Upper lobe of left lung (tissue), 4 donors: ENCODE results near the gene FRYL.

Experiments used
- CTCF ChIP-seq, 6 experiments: fragments of 450-650 bp in 4 of 6; fragments of 200-600 bp in 2 of 6; sonication (generic) in 2 of 6; IDR thresholded peaks; one replicate each; pipeline ENCODE4 v1.5.1; 2016 to 2019; ENCODE audit warnings: antibody characterized with exemption in 6 of 6
- EP300 ChIP-seq, 4 donors: sonication (generic); formaldehyde crosslinking; IDR thresholded peaks; one replicate each; pipeline ENCODE4 v1.5.1; 2017; ENCODE audit warnings: antibody characterized with exemption in 4 of 4, control low read depth in 2 of 4
- POLR2AphosphoS5 ChIP-seq, 2 donors: sonication (generic); formaldehyde crosslinking; IDR thresholded peaks; one replicate each; pipeline ENCODE4 v1.5.1; 2017; ENCODE audit warnings: antibody characterized with exemption in 2 of 2

DNA sequence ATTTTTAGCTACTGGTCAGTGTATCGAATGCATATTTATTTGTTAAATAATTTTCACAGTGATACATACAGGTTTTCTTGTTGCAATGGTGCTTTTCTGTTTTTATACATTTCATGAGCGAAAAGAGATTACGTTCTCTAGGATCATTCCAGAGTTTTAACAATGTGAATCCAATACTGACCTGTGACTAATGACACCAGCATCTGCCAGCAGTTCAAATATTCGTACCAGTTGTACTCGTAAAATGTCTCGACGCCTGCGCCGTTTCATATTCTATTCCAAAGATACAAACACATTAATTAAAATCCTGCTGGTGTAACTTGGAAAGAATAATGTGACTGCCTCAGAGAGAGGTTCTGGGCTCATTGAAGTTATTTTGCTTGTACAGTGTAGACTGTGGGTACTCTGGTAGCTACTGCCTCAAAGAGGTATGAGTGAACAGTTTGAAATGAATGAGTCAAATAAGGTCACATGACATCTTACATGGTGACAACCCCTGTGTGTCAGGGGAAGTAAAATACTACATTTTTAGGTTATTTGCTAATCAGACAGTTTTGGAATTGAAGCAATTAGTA, 209.3 kb downstream of the FRYL start:
- TF ChIP-seq POLR2AphosphoS5 (IDR thresholded peaks at IDR 0.05) (no peak), CTCF (IDR thresholded peaks at IDR 0.05) (no peak), EP300 (IDR thresholded peaks at IDR 0.05) (no peak)
